PC-3 (cell line): Measurements from ENCODE around the gene CARD19. TPM values are rescaled to one million over a fixed set of nuclear protein-coding genes. Genes with fewer than 3 reads are reported as not detected.

ENCODE experiments used
- ATAC-seq: fragments of 200-7000 bp; cut with Tn5 transposase; 2 replicates; pipeline ENCODE4 v1.9.1; 2020; ENCODE audit warnings: mild to moderate bottlenecking, moderate library complexity
- BruUV-seq: library from RNA; stranded (reverse); fragments of 400-500 nt; replicated peaks from 2 replicates; lab custom pipeline; 2021; lab: Mats Ljungman, UMichigan
- CTCF ChIA-PET: fragments of 300-600 bp; sonication (Branson Sonifier 250); formaldehyde crosslinking; loops from one replicate; lab custom pipeline; 2022; ENCODE audit warnings: antibody characterized with exemption; lab: Charles Lee
- POLR2A ChIA-PET: fragments of 300-600 bp; sonication (Branson Sonifier 250); formaldehyde crosslinking; loops from one replicate; lab custom pipeline; 2022; ENCODE audit warnings: antibody characterized with exemption; ENCODE audit not compliant: unreplicated experiment; lab: Charles Lee
- DNase-seq: peaks from one replicate; pipeline ENCODE4 v3.0.0-alpha.2; 2015
- H2AFZ ChIP-seq: fragments of 300-600 bp; sonication (generic); 2 replicates; pipeline ENCODE4 v1.6.0; 2016; ENCODE audit warnings: antibody characterized with exemption, low read length
- H3F3A ChIP-seq: fragments of 300-600 bp; sonication (generic); one replicate; pipeline ENCODE4 v1.6.0; 2017; ENCODE audit warnings: antibody characterized with exemption, low read length, control low read depth, mild to moderate bottlenecking; ENCODE audit not compliant: unreplicated experiment
- H3K27ac ChIP-seq: fragments of 300-600 bp; sonication (generic); 2 replicates; pipeline ENCODE4 v1.5.1; 2016; ENCODE audit warnings: mild to moderate bottlenecking, low read length
- H3K27me3 ChIP-seq: fragments of 300-600 bp; sonication (generic); 2 replicates; pipeline ENCODE4 v1.6.1; 2016; ENCODE audit warnings: low read length, mixed read lengths
- H3K36me3 ChIP-seq: fragments of 300-600 bp; sonication (generic); 2 replicates; pipeline ENCODE4 v1.6.1; 2016; ENCODE audit warnings: low read depth, mixed run types, low read length, mixed read lengths
- H3K4me1 ChIP-seq: fragments of 300-600 bp; sonication (generic); 2 replicates; pipeline ENCODE4 v1.5.1; 2016; ENCODE audit warnings: low read length; ENCODE audit not compliant: insufficient read depth
- H3K4me2 ChIP-seq: fragments of 300-600 bp; sonication (generic); 2 replicates; pipeline ENCODE4 v1.6.0; 2016; ENCODE audit warnings: low read length
- H3K4me3 ChIP-seq: fragments of 300-600 bp; sonication (generic); 2 replicates; pipeline ENCODE4 v1.5.1; 2016; ENCODE audit warnings: mild to moderate bottlenecking, low read length, mixed read lengths
- H3K79me2 ChIP-seq: fragments of 300-600 bp; sonication (generic); 2 replicates; pipeline ENCODE4 v1.6.1; 2017; ENCODE audit warnings: low read length, mixed read lengths
- H3K9ac ChIP-seq: fragments of 300-600 bp; sonication (generic); 2 replicates; pipeline ENCODE4 v1.6.0; 2016; ENCODE audit warnings: mild to moderate bottlenecking, low read length
- H3K9me2 ChIP-seq: fragments of 300-600 bp; sonication (generic); replicated peaks from 2 replicates; pipeline ENCODE4 v1.6.1; 2016; ENCODE audit warnings: mixed run types, low read length, mixed read lengths
- H3K9me3 ChIP-seq: fragments of 300-600 bp; sonication (generic); 2 replicates; pipeline ENCODE4 v1.6.1; 2016; ENCODE audit warnings: low read length, mixed read lengths
- H4K20me1 ChIP-seq: fragments of 300-600 bp; sonication (generic); 2 replicates; pipeline ENCODE4 v1.6.1; 2016; ENCODE audit warnings: low read length, mixed read lengths
- EZH2 ChIP-seq: fragments of 300-600 bp; sonication (generic); IDR thresholded peaks from one replicate; pipeline ENCODE4 v1.6.1; 2017; ENCODE audit warnings: antibody characterized with exemption, mild to moderate bottlenecking, low read length; ENCODE audit not compliant: unreplicated experiment
- EZH2phosphoT487 ChIP-seq: fragments of 300-600 bp; sonication (generic); IDR thresholded peaks from 2 replicates; pipeline ENCODE4 v1.6.1; 2018; ENCODE audit warnings: mild to moderate bottlenecking, antibody characterized with exemption, low read length, borderline replicate concordance
- intact Hi-C: fragments of 100-400 bp; cut with micrococcal nuclease; formaldehyde crosslinking; loops from 2 replicates; pipeline ENCODE4 v1.9.0; 2023
- total RNA-seq: library from RNA; depleted of rRNA; stranded (reverse); fragments of >200 nt; gene quantifications from 2 replicates; pipeline ENCODE4 v1.2.3, GENCODE V29; 2014
- TF ChIP-seq, protein P1 (sequence below): fragments of 300-600 bp; sonication (generic); conservative IDR thresholded peaks from 2 replicates; pipeline ENCODE4 v1.5.1; 2017; ENCODE audit warnings: antibody characterized with exemption, low read depth, mild to moderate bottlenecking, low read length

Gene CARD19
- total RNA-seq, 1 experiment from 2014 or later = 68.6 TPM

DNA sequence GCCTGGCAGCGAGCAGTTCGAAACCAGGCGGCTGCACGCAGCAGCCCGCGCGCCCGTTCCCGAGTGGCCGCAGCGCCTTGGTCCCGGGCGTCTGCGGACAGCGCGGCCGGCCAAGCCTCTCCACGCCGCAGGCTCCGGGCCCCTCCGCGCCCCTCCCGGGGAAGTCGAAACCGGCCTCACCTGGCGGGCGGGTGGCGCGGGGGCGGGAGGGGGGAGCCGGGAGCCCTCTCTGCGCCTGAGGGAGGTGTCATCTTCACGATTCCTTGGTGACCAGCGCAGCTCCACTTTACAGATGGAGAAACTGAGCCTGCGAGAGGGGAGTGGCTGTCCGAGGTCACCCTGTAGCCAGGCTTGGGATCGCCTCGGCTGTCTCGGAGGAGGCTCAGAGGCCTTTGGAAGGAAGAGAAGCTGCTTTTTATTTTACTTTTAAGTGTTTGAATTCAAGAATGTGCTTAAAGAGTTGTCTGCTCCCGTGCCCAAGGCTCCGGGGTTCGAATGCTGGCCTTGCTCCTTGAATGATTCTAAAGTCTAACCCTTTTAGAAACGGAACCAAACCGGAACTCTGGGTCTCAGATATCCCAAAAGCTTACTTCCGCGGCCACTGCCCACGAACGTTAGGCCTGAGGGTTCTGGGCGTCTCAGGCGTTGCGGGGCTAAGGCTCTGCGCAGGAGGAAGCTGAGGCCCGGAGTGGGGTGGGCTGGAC lies 36.9 kb upstream of the CARD19 start:
- Histone ChIP-seq H3K79me2 (peaks cover 11% of the 10 kb centered on the region), H3K4me1 (peaks cover 27% of the 10 kb centered on the region), H3K36me3 (no peaks in the 10 kb centered on the region), H3K4me2 (peak overlapping the region; percentile 80), H3K9me2 (no peaks in the 10 kb centered on the region), H3K4me3 (peak overlapping the region; percentile 71), H3K27me3 (no peaks in the 10 kb centered on the region), H3K27ac (no peak overlapping the region), H2AFZ (peak overlapping the region; percentile 68; the same call in 1 of the 2 replicates), H3K9ac (peak overlapping the region; percentile 49; the same call in 1 of the 2 replicates), H3F3A (no peaks in the 10 kb centered on the region), H4K20me1 (no peaks in the 10 kb centered on the region), H3K9me3 (no peaks in the 10 kb centered on the region)
- DNase-seq (no peak), ATAC-seq (peak; percentile 17)
- TF ChIP-seq EZH2phosphoT487 = no peak
- no peak for TF ChIP-seq EZH2
- TF ChIP-seq, protein P1, sequence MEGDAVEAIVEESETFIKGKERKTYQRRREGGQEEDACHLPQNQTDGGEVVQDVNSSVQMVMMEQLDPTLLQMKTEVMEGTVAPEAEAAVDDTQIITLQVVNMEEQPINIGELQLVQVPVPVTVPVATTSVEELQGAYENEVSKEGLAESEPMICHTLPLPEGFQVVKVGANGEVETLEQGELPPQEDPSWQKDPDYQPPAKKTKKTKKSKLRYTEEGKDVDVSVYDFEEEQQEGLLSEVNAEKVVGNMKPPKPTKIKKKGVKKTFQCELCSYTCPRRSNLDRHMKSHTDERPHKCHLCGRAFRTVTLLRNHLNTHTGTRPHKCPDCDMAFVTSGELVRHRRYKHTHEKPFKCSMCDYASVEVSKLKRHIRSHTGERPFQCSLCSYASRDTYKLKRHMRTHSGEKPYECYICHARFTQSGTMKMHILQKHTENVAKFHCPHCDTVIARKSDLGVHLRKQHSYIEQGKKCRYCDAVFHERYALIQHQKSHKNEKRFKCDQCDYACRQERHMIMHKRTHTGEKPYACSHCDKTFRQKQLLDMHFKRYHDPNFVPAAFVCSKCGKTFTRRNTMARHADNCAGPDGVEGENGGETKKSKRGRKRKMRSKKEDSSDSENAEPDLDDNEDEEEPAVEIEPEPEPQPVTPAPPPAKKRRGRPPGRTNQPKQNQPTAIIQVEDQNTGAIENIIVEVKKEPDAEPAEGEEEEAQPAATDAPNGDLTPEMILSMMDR = no peak
- CTCF ChIA-PET = no interaction called here
- intact Hi-C loops = no loop called here
- no TSS peak for BruUV-seq
- POLR2A ChIA-PET = no interaction called here

DNA sequence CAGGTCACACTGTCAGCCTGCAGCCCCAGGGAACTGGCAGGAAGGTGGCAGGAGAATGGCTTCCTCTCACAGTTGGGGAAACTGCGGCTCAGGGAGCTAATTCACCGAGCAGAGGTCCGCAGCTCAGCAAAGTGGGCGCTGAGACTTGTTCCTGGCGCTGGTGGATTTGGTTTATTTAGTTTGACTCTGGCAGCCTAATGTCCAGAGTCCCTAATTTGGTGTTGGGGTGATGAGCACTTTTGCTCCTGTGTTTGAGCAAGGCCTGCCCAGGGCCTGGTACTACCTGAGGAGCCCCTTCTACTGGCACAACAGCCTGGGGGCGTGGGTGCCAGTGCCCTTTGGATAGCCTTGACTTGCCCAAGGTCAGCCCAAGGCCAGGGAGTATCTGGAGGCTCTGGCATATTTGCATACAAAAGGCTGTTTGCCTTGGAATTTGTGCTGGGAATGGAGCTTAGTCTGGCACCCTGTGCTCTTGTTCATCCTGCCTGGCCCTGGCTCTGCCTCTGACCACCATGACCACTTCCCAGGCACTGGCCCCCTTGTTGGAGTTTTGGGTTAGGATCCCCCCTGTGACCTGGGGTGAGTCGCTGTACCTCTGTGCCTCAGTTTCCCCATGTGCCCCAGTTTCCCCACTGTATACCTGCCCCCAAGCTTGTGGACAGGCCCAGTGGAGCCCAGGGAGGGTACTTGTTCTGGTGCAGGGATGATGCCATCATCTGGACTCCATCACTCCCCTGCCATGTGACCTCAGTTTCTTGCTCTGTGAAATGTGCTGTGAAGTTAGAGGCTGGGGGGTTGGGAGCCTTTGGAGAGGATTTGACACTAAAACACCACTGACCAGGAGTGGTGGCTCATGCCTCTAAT lies 36.1 kb upstream of the CARD19 start:
- intact Hi-C loops = loop anchor here (2.0 kb wide), 1 partner anchor 39 kb away; no protein-coding TSS in a partner anchor
- Histone ChIP-seq H3K9me3 (no peaks in the 10 kb centered on the region), H3K79me2 (peaks cover 11% of the 10 kb centered on the region), H3K9me2 (no peaks in the 10 kb centered on the region), H3K4me2 (peak overlapping the region; percentile 80), H3K9ac (0 out of 2 replicates have a peak overlapping the region, but pooled peaks have one; percentile 4), H4K20me1 (no peaks in the 10 kb centered on the region), H3K4me1 (peaks cover 27% of the 10 kb centered on the region), H3K27ac (peak overlapping the region; percentile 63), H3F3A (no peaks in the 10 kb centered on the region), H3K36me3 (no peaks in the 10 kb centered on the region), H3K27me3 (no peaks in the 10 kb centered on the region), H3K4me3 (peak overlapping the region; percentile 58; the same call in 1 of the 2 replicates), H2AFZ (no peak overlapping the region)
- TSS peak; percentile 67 for BruUV-seq
- no peak for DNase-seq
- no peak for TF ChIP-seq EZH2phosphoT487
- no peak for TF ChIP-seq EZH2
- TF ChIP-seq, protein P1 = no peak
- POLR2A ChIA-PET = interaction anchor here (0.6 kb wide), 1 partner anchor 36 kb away, joined by 5 read pairs; no protein-coding TSS in a partner anchor
- CTCF ChIA-PET = no interaction called here
- ATAC-seq = no peak
